Limb (tissue), 2 donors: ENCODE measurements around the gene HIF1A.
"Not testable (repeated sequence)": the region's sequence is repeated elsewhere in the genome, so short reads cannot be mapped to it uniquely, and the experiment has no call there.

Experiments
- DNase-seq, 2 donors: peaks; one replicate each; pipeline ENCODE4 v3.0.0-alpha.2; 2016; ENCODE audit errors: extremely low spot score in 2 of 2

The HIF1A gene

DNA sequence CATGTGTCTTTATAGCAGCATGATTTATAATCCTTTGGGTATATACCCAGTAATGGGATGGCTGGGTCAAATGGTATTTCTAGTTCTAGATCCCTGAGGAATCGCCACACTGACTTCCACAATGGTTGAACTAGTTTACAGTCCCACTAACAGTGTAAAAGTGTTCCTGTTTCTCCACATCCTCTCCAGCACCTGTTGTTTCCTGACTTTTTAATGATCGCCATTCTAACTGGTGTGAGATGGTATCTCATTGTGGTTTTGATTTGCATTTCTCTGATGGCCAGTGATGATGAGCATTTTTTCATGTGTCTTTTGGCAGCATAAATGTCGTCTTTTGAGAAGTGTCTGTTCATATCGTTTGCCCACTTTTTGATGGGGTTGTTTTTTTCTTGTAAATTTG lies 12.5 kb downstream of the HIF1A start:
- DNase-seq, result not testable (repeated sequence)

DNA sequence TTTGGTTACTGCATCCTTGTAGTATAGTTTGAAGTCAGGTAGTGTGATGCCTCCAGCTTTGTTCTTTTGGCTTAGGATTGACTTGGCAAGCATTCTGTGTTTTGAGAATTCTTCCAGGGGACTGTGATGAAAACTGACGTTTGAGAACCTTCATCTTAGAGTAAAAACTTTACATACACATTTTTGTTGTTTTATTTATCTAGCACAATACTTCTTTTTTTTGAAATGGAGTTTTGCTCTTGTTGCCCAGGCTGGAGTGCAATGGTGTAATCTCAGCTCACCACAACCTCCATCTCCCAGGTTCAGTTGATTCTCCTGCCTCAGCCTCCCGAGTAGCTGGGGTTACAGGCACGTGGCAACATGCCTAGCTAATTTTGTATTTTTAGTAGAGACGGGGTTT lies 13.4 kb downstream of the HIF1A start:
- not testable (repeated sequence) for DNase-seq

DNA sequence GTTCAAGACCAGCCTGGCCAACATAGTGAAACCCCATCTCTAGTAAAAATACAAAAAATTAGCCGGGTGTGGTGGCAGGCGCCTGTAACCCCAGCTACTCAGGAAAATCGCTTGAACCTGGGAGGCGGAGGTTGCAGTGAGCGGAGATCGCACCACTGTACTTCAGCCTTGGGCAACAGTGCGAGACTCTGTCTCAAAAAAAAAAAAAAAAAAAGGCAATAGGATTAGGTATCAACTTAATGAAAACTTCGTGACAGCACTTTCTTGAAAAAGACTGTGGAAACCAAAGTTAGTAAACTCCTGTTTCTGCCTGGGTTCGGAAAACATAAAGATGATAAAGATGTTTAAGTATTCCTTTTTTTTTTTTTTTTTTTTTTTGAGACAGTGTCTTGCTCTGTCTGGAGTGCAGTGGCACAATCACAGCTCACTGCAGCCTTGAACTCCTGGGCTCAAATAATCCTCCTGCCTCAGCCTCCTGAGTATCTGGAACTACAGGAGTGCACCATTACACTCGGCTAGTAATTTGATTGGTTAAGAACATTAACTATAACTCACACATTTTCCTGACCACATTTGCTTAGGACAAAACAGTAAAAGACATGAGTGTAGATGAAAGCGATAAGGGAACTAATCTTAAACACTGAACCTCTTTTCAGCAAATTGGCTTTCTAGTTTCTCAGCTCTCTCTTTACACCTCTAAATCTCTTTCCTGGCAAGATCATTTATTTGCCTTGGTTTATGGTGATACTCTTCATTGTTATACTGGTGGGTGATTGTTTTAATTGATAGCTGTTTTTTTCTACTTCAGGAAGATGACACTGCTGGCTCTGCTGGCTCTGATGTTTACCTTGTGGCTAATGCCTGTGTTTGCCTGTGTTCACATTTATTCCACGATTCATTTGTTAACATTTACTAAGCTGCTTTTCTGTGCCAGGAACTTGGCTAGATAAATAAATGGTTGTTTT lies 15.8 kb downstream of the HIF1A start:
- DNase-seq, result no peak

DNA sequence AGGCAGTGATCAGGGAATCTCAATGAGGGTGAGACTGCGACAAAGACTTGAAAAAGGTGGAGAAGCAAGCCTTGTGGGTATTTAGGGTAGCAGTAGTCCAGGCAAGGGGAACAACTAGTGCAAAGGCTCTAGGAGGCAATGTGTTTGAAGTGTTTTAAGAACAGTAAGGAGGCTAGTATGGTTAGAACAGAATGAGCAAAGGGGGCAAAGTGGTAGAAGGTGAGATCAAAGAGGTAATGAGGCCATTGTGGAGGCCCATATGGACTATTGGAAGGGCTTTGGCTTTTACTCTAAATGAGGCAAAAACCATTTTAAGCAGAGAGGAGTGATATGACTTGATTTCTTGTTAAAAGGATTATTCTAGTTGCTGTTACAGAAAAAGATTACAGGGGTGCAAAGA lies 16.8 kb downstream of the HIF1A start:
- DNase-seq, result no peak

DNA sequence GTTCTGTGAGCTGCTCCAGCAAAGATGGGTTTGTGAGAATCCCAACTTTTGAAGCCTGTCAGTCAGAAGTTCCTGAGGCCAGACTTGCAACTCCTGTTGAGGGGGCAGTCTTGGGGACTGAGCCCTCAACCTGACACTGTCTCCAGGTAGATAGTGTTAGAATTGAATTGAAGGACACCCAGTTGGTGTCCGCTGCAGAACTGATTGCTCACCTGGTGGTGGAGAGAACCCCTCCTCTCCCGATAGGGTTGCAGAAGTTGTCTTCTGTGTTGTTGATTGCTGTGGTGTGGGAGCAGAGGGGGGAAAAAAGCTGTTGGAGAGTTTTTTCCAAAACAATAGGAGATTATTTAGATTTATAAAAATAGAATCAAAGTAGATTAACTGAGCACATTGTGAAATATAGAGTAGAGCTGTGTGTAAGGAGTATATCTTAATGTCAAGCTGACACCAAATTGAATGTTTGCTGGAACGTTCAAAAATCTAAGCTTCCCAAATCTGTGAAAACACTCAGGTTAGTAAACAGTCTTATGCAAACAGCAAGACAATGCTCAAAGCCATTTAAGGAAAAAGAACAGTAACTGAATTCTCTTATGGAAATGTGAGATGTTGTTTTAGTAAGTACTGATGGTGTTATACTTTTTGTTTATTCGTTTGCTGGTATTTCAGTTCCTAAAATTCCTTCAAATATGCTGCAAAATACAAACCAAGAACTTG lies 18.6 kb downstream of the HIF1A start:
- no peak for DNase-seq

DNA sequence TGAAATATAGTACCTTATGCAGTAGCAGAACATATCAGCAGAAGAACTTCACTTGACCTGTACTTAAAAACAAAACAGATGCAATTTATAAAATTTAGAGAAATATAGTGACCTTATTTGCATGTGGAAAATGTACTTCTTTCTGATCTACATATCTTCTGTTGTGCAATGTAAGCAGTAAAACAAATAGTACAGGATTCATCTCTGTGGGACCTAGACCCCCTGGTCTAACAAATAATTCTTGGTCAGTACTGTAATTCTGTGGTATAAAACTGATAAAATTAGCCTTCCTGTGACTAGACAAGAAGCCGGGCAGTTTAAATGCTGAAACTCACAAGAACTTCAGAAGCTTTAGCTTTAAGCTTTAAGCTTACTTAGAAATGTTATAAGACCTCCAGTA lies 21.6 kb downstream of the HIF1A start:
- DNase-seq, result no peak

DNA sequence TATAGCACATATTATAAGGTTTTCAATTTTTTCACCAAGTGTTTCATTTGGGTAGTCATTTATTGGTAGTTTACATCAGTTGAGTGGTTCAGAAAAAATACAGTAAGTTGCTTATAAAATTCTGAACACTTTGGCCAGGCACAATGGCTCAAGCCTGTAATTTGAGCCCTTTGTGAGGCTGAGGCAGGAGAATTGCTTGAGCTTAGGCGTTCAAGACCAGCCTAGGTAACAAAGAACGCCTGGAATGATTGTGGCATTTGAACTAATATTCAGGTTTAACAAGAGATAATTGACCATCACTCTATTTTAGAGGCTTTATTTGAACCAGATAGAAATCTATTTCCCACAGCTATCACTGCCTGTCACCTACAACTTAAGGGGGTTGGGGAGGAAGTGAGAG lies 22.7 kb downstream of the HIF1A start:
- DNase-seq, result no peak

DNA sequence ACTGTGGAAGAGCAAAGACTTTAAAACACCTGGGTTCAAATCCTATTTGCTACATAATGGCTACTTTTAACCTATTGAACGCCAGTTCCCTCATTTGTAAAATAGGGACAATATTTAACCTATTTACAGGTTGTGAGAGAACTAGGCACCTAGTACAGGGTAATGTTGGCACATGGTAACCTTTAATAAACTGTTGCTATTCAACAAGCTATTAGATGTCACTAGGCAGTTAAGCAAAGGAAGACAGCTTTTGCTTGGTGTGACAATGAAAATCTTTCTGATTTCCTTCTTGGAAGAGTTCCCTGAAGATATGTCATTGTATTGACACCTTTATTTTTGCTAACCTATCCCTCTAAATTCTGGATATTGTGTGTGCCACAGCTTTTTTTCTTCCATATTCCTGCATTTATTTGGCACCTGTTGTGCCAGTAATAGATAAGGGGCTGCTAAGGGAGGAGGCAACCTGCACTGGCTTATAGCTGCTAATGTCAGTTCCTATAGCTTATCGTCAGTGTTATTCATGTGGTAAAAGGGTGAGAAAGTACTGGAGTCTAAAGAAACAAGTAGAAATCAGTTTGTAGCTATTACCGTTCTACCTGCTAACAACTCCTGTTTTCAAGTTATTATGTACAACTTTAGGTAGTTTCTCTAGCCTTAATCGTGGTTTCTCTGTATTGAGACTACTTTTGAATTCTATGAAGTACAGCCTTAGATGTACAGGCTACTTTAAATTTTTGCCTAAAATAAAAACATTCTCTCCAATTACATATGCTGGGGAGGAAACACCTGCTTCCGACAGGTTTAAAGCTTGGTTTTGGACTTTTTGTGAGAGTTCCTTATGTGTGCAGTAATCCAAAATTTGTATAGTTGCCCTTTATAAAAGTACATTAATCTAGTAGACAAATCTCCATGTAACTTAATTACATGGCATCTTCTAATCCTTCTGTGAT lies 24.3 kb downstream of the HIF1A start:
- DNase-seq, result no peak

DNA sequence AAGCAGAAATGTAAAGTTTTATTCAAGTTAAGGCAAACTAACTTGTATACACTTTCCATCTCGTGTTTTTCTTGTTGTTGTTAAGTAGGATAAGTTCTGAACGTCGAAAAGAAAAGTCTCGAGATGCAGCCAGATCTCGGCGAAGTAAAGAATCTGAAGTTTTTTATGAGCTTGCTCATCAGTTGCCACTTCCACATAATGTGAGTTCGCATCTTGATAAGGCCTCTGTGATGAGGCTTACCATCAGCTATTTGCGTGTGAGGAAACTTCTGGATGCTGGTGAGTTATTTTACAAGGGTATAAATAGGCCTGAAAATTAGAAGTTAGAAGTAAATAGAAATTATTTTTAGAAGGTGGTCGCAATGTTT lies 25.0 kb downstream of the HIF1A start:
- no peak for DNase-seq

DNA sequence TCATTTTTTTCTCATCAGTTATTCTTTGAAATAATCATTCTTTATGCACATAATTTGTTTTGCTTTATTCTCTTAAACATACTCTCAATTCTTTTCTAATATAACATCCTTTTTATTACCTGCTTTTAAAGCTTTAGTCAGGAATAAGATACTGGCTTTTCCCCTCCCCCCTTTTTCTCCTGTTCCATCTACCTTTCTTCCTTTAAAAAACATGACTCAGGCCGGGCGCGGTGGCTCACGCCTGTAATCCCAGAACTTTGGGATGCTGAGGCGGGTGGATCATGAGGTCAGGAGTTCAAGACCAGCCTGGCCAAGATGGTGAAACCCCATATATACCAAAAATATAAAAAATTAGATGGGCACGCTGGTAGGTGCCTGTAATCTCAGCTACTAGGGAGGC lies 25.4 kb downstream of the HIF1A start:
- DNase-seq, result no peak

DNA sequence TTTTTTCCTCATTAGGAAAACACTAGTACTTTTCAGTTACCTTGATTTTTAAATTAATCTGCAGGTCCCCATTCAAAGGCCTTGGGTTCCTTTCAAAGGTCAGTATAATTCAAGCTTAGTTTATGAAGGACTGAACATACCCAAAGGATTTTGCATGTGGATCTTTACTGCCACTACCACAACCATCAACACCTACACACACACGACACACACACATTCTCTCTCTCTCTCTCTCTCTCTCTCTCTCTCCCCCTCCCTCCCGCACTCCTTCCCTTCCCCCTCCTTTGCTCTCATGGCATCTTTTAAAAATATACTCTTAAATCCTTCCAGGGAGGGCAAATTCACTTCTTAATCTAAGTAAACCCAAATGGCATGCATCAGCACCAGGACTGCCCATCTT lies 28.8 kb downstream of the HIF1A start:
- no peak for DNase-seq

DNA sequence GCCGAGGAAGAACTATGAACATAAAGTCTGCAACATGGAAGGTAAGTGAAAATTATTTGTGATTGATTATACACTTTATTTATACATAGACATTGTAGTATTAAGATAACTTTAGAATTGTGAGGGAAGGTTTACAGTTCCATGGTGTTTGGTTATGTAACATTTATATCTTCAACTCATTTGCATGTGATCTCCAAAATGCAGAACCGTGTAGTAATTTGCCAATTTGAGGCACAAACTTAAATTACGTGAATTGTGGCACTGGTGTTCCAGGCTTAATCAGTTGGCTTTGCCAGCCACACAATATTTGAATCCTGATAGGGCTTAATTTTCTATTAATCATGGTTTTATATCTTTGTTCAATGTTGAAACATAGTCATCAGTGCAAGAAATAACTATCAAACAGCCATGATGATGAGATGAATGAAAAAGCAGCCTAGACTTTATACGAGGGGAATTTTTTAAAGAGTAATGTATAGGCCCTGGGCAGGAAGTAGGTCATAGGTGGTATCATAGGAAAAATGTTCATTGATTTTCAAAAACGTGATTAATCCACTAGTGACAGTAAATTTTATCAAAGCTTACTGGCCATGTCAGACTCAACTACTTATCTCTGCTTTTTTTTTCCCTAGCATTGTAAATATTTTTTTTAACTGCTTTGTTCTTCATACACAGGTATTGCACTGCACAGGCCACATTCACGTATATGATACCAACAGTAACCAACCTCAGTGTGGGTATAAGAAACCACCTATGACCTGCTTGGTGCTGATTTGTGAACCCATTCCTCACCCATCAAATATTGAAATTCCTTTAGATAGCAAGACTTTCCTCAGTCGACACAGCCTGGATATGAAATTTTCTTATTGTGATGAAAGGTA lies 31.7 kb downstream of the HIF1A start:
- no peak for DNase-seq

DNA sequence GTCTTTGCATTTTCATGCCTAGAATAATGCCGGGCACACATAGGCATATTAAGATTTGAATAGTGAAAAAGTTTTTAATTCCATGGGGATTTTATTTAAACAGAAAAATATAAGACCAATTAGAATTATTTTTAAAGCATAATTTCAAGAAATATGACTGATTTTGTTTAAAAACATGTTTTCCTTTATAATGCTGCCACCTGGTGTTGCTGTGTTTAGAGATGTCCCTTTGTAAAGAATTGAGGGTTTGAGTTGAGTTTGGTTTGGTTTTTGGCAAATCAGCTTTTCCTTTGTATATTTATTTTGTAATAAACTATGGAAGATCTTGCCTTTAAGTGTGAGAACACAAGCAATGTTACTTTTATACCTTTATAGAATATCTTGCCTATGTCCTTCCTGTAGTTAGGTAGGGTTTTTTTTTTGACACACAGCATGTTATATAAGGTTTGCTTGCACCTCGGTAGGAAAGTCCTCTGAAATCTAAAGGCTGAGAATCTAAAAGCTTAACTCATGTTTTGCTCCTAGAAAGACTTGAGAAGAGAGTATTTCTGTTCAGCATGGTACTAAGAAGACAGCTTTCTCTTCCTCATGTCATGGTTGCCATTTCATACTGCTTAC lies 35.6 kb downstream of the HIF1A start:
- DNase-seq, result no peak

DNA sequence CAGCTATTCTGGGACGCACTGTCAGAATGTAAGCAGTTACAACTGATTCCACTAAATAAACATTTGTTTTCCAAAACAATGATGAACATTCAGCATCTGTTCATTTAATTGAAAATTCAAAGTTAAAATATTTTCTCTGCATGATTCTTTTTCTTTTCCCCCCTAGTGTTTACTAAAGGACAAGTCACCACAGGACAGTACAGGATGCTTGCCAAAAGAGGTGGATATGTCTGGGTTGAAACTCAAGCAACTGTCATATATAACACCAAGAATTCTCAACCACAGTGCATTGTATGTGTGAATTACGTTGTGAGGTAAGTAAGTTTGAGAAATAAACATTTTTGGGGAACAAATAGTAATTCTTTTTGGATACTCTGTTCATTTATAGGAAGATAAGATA lies 38.7 kb downstream of the HIF1A start:
- DNase-seq, result no peak

DNA sequence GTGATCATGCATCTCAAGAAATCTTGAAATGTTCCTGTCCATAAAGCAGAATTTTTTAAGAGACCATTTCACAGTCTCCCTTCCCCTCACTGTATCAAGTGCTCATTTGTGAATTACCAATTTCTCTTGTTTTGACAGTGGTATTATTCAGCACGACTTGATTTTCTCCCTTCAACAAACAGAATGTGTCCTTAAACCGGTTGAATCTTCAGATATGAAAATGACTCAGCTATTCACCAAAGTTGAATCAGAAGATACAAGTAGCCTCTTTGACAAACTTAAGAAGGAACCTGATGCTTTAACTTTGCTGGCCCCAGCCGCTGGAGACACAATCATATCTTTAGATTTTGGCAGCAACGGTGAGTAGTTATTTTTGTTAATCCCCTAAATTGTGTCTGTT lies 41.4 kb downstream of the HIF1A start:
- DNase-seq, result no peak

DNA sequence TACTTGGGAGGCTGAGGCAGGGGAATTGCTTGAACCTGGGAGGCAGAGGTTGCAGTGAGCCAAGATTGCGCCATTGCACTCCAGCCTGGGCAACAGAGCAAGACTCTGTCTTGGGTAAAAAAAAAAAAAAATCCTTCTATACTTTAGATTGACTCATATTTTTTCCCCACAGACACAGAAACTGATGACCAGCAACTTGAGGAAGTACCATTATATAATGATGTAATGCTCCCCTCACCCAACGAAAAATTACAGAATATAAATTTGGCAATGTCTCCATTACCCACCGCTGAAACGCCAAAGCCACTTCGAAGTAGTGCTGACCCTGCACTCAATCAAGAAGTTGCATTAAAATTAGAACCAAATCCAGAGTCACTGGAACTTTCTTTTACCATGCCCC lies 42.6 kb downstream of the HIF1A start:
- DNase-seq, result no peak

DNA sequence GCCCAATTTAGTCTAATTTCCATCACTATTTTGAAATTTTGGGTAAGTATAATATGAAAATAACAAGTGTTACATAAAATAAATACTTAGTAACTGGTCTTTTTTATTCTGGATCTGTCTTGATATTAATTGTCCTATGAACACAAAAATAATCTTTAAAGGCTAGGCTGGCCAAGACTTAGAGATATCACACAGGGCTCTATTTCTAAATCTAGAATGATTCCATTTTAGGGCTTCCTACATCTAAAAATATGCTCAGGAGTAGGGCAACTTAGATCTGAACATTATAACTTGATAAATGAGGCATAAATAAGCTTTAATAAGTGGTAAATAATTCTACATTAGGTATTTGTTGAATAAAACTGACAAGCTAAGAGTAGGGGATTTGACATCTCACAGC lies 43.8 kb downstream of the HIF1A start:
- DNase-seq, result no peak

DNA sequence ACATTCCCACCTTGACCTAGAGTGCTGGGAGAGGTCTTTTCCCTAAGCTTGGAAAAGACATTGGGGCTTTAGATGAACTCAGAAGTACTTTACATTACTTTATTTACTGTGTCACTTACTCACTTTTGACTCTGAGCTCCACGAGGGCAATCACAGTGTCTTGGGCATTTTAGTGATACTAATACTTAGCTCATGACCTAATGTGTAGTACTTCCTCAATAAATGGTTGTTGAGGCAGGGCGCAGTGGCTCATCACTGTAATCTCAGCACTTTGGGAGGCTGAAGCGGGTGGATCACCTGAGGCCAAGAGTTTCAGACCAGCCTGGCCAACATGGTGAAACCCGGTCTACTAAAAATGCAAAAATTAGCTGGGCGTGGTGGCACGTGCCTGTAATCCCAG lies 47.1 kb downstream of the HIF1A start:
- no peak for DNase-seq

DNA sequence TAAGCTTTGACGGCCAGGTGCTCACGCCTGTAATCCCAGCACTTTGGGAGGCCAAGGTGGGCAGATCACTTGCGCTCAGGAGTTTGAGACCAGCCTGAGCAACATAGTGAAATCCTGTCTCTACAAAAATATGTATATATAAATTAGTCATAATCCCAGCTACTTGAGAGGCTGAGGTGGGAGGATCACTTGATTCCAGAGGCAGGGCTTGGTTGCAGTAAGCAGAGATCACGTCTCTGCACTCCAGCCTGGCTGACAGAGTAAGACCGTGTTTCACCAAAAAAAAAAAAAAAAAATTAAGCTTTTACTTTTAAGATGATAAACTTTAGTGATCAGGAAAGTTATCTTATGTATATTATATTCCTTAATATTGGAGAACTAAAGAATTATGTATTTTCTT lies 48.9 kb downstream of the HIF1A start:
- DNase-seq, result no peak

DNA sequence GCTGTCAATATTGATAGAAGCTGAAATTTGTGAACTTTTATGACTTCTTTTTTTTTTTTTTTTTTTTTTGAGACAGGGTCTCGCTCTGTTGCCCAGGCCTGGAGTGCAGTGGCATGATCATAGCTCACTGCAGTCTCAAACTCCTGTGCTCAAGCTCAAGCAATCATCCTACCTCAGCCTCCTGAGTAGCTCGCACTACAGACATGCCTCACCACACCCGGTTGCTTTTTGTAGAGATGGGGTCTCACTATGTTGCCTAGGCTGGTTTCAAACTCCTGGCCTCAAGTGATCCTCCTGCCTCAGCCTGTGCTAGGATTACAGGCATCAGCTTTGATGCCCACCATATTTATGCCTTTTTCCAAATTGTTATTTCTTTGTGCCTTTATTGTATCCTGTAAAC lies 51.0 kb downstream of the HIF1A start:
- not testable (repeated sequence) for DNase-seq
